Measurements from ENCODE around the gene TBC1D14. TPM values are rescaled to one million over a fixed set of nuclear protein-coding genes. Genes with fewer than 3 reads are reported as not detected.

The TBC1D14 gene
- total RNA-seq, 2 donors from 2014 or later = 42.3 to 43.5 TPM

GRCh38 chr4:7027913-7028312 lies 118.3 kb downstream of the TBC1D14 start:
- 90 to 100% methylated on average over 2 to 5 of the region's 5 CpGs for WGBS, 2 experiments (ENCODE audit: insufficient coverage in 1 of 2, insufficient read length in 1 of 2)
- Histone ChIP-seq H3K9me3 (ENCODE audit: control insufficient read depth, low read length) (no peaks in the 10 kb centered on the region), H3K36me3 (ENCODE audit: control insufficient read depth, insufficient read depth, low read length) (peaks cover 68% of the 10 kb centered on the region), H3K4me1 (ENCODE audit: control insufficient read depth, insufficient read depth, low read length) (no peaks in the 10 kb centered on the region), H3K4me3 (ENCODE audit: low read length) (no peak overlapping the region), H3K27ac (ENCODE audit: low read depth, low read length) (no peak overlapping the region), H3K9ac (ENCODE audit: extremely low read depth, low read length, poor library complexity, severe bottlenecking) (no peak overlapping the region), H3K27me3 (ENCODE audit: control insufficient read depth, insufficient read depth, low read length, poor library complexity, severe bottlenecking) (no peaks in the 10 kb centered on the region)
- TF ChIP-seq CTCF (conservative IDR thresholded peaks at IDR 0.05) = no peak
- H3K27ac Mint-ChIP-seq = no peak overlapping the region
- DNase-seq = no peak
- no peaks in the 10 kb centered on the region for H3K27me3 Mint-ChIP-seq (ENCODE audit: insufficient read depth)
- no peaks in the 10 kb centered on the region for H3K4me1 Mint-ChIP-seq
- no peak overlapping the region for H3K4me3 Mint-ChIP-seq
- H3K36me3 Mint-ChIP-seq (ENCODE audit: low read depth) = peaks cover 77% of the 10 kb centered on the region
- no peaks in the 10 kb centered on the region for H3K9me3 Mint-ChIP-seq

GRCh38 chr4:7029212-7029611 lies 119.6 kb downstream of the TBC1D14 start:
- Histone ChIP-seq H3K4me1 (ENCODE audit: control insufficient read depth, insufficient read depth, low read length) (no peaks in the 10 kb centered on the region), H3K9ac (ENCODE audit: extremely low read depth, low read length, poor library complexity, severe bottlenecking) (no peak overlapping the region)

GRCh38 chr4:7029921-7030320 lies 120.3 kb downstream of the TBC1D14 start:
- Histone ChIP-seq H3K9me3 (ENCODE audit: control insufficient read depth, low read length) (no peaks in the 10 kb centered on the region), H3K4me1 (ENCODE audit: control insufficient read depth, insufficient read depth, low read length) (no peaks in the 10 kb centered on the region), H3K27ac (ENCODE audit: low read depth, low read length) (no peak overlapping the region), H3K9ac (ENCODE audit: extremely low read depth, low read length, poor library complexity, severe bottlenecking) (no peak overlapping the region), H3K4me3 (ENCODE audit: low read length) (no peak overlapping the region), H3K27me3 (ENCODE audit: control insufficient read depth, insufficient read depth, low read length, poor library complexity, severe bottlenecking) (no peaks in the 10 kb centered on the region), H3K36me3 (ENCODE audit: control insufficient read depth, insufficient read depth, low read length) (peaks cover 58% of the 10 kb centered on the region)
- WGBS, 2 experiments (ENCODE audit: insufficient coverage in 1 of 2, insufficient read length in 1 of 2) = 93 to 98% methylated on average over 9 to 10 of the region's 10 CpGs
- DNase-seq = no peak
- Mint-ChIP-seq H3K4me1 (no peaks in the 10 kb centered on the region), H3K9me3 (no peaks in the 10 kb centered on the region), H3K4me3 (no peak overlapping the region), H3K36me3 (ENCODE audit: low read depth) (peaks cover 67% of the 10 kb centered on the region), H3K27me3 (ENCODE audit: insufficient read depth) (no peaks in the 10 kb centered on the region), H3K27ac (no peak overlapping the region)
- TF ChIP-seq CTCF (conservative IDR thresholded peaks at IDR 0.05) = no peak

More at GRCh38 chr4:7029212-7029611, 119.6 kb downstream of the TBC1D14 start:
- Histone ChIP-seq H3K27ac (ENCODE audit: low read depth, low read length) (no peak overlapping the region), H3K9me3 (ENCODE audit: control insufficient read depth, low read length) (no peaks in the 10 kb centered on the region), H3K27me3 (ENCODE audit: control insufficient read depth, insufficient read depth, low read length, poor library complexity, severe bottlenecking) (no peaks in the 10 kb centered on the region), H3K36me3 (ENCODE audit: control insufficient read depth, insufficient read depth, low read length) (peaks cover 61% of the 10 kb centered on the region), H3K4me3 (ENCODE audit: low read length) (no peak overlapping the region)
- Mint-ChIP-seq H3K36me3 (ENCODE audit: low read depth) (peaks cover 74% of the 10 kb centered on the region), H3K27me3 (ENCODE audit: insufficient read depth) (no peaks in the 10 kb centered on the region), H3K27ac (no peak overlapping the region), H3K4me3 (no peak overlapping the region), H3K9me3 (no peaks in the 10 kb centered on the region), H3K4me1 (no peaks in the 10 kb centered on the region)
- no peak for DNase-seq
- WGBS, 2 experiments (ENCODE audit: insufficient coverage in 1 of 2, insufficient read length in 1 of 2) = 96 to 97% methylated on average over 12 of the region's 12 CpGs
- no peak for TF ChIP-seq CTCF (conservative IDR thresholded peaks at IDR 0.05)

All from endodermal cell (in vitro differentiated cells).